ENCODE results near the gene FBXW12.

The FBXW12 gene

DNA sequence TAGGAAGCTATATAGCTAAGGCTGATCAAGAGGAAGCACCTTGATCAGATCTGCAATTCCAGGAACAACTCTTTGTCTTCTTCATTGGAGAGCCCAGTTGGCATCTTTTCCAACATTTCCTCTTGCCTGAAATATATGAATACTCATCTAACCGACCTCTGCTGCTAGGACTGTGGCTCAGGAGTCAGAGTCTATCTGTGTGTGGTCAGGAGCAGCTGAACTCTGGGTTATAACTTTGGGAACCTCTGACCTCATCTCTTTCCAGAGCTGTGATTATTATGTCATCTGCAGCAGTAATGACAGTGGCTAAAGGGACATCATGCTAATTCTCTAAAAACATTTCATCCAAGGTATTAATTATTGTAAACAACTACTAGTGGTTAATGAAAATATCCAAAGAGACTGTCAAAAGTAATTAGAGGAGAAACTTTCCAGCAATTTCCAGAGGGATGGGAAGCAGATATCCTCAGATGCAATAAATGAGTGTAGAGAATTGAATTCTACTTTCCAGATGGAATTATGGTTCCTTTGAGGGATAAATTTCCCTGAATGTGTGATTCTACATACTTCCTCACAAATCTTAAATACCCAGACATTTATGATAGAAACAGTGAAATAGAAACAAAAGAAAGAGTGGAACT is 27.0 kb upstream of the FBXW12 start:
- DNase-seq (ENCODE audit: low read depth), result no peak
- TF ChIP-seq, protein P1, sequence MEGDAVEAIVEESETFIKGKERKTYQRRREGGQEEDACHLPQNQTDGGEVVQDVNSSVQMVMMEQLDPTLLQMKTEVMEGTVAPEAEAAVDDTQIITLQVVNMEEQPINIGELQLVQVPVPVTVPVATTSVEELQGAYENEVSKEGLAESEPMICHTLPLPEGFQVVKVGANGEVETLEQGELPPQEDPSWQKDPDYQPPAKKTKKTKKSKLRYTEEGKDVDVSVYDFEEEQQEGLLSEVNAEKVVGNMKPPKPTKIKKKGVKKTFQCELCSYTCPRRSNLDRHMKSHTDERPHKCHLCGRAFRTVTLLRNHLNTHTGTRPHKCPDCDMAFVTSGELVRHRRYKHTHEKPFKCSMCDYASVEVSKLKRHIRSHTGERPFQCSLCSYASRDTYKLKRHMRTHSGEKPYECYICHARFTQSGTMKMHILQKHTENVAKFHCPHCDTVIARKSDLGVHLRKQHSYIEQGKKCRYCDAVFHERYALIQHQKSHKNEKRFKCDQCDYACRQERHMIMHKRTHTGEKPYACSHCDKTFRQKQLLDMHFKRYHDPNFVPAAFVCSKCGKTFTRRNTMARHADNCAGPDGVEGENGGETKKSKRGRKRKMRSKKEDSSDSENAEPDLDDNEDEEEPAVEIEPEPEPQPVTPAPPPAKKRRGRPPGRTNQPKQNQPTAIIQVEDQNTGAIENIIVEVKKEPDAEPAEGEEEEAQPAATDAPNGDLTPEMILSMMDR (IDR thresholded peaks at IDR 0.05; ENCODE audit: control insufficient read depth, extremely low read depth, insufficient read depth), result no peak
- H3K4me3 ChIP-seq (ENCODE audit: low read depth, low read length), result no peak overlapping the region

DNA sequence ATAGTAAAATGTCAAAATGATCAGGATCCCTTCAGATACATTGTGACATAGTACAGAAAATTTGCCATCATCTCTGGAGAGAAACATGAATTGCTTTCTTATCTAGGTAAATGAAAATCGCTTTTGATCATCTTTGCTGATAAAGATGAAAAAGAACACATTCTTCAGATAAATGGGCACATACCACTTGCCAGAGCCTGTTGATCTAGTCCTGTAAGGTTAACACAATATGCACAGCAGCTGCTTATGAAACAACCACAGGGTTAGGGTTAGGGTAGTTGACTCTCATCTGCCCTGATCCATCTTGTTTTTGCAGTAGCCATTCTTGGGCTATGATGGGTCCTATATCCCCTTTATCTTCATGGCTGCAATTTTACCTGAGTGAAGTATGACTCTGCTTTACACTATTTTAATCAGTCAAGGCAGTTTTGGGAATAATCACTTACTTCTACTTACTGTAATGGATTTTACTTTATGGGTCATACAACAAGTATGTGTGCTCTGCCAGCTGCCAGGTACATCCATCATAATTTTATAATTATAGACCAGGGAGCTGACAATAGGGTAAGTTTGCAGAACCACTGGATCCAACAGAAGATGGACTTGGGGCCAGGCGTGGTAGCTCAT is 26.0 kb upstream of the FBXW12 start:
- no peak overlapping the region for H3K4me3 ChIP-seq (ENCODE audit: low read depth, low read length)
- DNase-seq (ENCODE audit: low read depth), result no peak
- TF ChIP-seq, protein P1 (IDR thresholded peaks at IDR 0.05; ENCODE audit: control insufficient read depth, extremely low read depth, insufficient read depth), result no peak

DNA sequence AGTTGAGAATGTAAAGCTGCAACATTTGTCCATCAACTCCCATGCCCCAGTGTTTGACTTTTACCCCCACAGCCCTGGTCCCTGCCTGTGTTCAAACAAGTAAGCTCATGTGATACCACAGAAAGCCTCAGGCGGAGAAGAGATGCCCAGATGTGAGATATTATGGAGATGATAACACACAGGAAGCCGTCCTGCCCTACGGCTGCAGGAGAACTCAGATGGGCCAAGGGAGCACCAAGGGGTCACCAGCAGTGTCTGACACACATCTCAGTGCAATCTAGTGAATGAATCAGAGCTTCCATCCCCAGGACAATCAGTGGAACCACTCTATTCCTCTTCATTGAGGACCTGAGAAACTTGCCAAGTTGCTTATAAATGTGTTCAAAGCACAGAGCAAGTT is 24.5 kb upstream of the FBXW12 start:
- DNase-seq (ENCODE audit: low read depth), result no peak
- TF ChIP-seq, protein P1 (IDR thresholded peaks at IDR 0.05; ENCODE audit: control insufficient read depth, extremely low read depth, insufficient read depth), result no peak
- H3K4me3 ChIP-seq (ENCODE audit: low read depth, low read length), result no peak overlapping the region

DNA sequence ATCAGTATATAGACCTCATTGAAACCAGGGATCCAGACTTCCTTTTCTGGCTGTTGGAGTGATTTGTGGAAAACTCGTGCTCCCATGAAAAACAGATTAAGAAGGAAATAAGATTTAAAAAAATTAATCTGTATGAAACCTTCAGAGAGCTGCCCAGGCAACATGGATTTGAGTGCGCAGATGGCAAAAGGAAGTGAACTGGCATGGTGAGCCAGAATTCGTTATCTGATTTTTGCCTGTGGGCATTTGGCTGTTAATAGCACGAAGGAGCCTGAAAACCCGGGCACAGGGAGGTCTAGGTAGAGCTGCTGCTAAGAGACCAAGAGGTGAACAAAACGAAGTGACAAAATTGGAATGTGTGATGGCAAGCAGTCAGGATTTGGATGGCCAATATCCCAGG is 19.5 kb upstream of the FBXW12 start:
- DNase-seq (ENCODE audit: low read depth), result peak; percentile 50
- TF ChIP-seq, protein P1 (IDR thresholded peaks at IDR 0.05; ENCODE audit: control insufficient read depth, extremely low read depth, insufficient read depth), result no peak

DNA sequence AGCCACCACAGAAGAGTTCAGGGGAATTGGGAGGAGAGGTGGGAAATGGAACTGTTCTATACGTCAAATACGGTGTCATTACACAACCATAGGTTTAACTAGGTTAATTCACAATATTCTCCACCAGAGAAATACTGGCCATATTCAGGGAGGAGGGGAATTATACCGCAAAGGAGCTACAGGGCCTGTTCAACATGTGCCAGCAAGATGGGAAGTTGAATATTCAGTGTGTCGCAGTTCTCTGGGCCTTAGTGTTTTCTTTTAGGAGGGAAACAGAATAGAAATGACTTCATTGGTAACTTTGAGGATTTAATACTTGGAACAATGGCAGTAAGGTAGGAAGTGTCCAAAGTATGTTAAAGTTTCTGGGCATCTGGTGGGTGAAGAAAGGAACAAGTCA is 18.0 kb upstream of the FBXW12 start:
- TF ChIP-seq, protein P1 (IDR thresholded peaks at IDR 0.05; ENCODE audit: control insufficient read depth, extremely low read depth, insufficient read depth), result no peak
- H3K4me3 ChIP-seq (ENCODE audit: low read depth, low read length), result no peak overlapping the region
- no peak for DNase-seq (ENCODE audit: low read depth)

More for the DNA sequence above, 19.5 kb upstream of the FBXW12 start:
- H3K4me3 ChIP-seq (ENCODE audit: low read depth, low read length), result no peak overlapping the region

DNA sequence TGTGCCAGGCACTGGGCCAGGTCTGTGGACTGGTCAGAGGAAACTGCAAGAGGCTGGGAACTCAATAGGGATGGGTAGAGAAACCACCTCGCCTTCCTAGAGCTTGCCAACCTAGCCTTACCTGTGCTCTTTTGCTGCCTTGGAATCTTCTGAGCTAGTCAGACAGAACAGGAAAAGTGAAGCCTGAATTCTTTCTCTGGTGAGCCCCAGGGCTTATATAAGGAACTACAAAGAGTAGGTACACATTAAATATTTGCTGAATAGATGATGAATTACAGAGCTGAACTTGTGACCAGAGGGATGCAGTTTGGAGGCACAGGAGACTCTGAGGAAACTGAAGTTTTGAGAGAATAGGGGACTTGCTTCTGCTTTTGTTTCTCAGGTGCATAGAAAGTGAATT is 15.6 kb upstream of the FBXW12 start:
- H3K4me3 ChIP-seq (ENCODE audit: low read depth, low read length), result no peak overlapping the region
- no peak for DNase-seq (ENCODE audit: low read depth)
- TF ChIP-seq, protein P1 (IDR thresholded peaks at IDR 0.05; ENCODE audit: control insufficient read depth, extremely low read depth, insufficient read depth), result no peak

DNA sequence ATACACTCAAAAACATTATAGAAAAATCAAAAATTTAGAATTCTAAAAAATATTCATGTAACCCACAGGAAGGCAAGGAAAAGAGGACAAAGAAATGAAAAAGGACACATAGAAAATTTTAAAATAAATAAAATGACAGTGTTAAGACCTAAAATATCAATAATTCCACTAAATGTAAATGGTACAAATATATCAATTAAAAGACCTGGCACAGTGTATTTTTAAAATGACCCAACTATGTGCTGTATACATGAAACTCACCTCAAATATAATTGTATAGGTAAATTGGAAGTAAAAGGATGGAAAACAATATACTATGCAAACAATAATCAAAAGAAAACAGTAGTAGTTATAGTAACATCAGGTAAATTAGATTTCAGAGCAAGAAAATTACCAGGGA is 10.1 kb upstream of the FBXW12 start:
- no peak for DNase-seq (ENCODE audit: low read depth)
- TF ChIP-seq, protein P1 (IDR thresholded peaks at IDR 0.05; ENCODE audit: control insufficient read depth, extremely low read depth, insufficient read depth), result no peak
- no peak overlapping the region for H3K4me3 ChIP-seq (ENCODE audit: low read depth, low read length)
